MM.1S (cell line): Measurements from ENCODE around the gene CHST3.

ENCODE experiments used
- DNase-seq: peaks from one replicate; pipeline ENCODE4 v3.0.0-alpha.2; 2015
- H2AFZ ChIP-seq: fragments of 300-600 bp; sonication (generic); 2 replicates; pipeline ENCODE4 v1.6.0; 2016; ENCODE audit warnings: antibody characterized with exemption, low read length
- H3F3A ChIP-seq: fragments of 300-600 bp; sonication (generic); 2 replicates; pipeline ENCODE4 v1.6.1; 2016; ENCODE audit warnings: mild to moderate bottlenecking, antibody characterized with exemption, low read length, moderate library complexity, mixed read lengths; ENCODE audit not compliant: insufficient read depth
- H3K27ac ChIP-seq: fragments of 300-600 bp; sonication (generic); 2 replicates; pipeline ENCODE4 v1.5.1; 2016; ENCODE audit warnings: mild to moderate bottlenecking, low read length
- H3K27me3 ChIP-seq: fragments of 300-600 bp; sonication (generic); replicated peaks from 2 replicates; pipeline ENCODE4 v1.6.0; 2016; ENCODE audit warnings: low read length; ENCODE audit not compliant: insufficient read depth
- H3K36me3 ChIP-seq: fragments of 300-600 bp; sonication (generic); replicated peaks from 2 replicates; pipeline ENCODE4 v1.6.1; 2016; ENCODE audit warnings: mild to moderate bottlenecking, low read length, mixed read lengths; ENCODE audit not compliant: insufficient read depth
- H3K4me1 ChIP-seq: fragments of 300-600 bp; sonication (generic); 2 replicates; pipeline ENCODE4 v1.6.1; 2016; ENCODE audit warnings: low read length, mixed read lengths
- H3K4me2 ChIP-seq: fragments of 300-600 bp; sonication (generic); 2 replicates; pipeline ENCODE4 v1.6.0; 2016; ENCODE audit warnings: low read depth, low read length
- H3K4me3 ChIP-seq: fragments of 300-600 bp; sonication (generic); 2 replicates; pipeline ENCODE4 v1.5.1; 2016; ENCODE audit warnings: low read length, mixed read lengths
- H3K79me2 ChIP-seq: fragments of 300-600 bp; sonication (generic); 2 replicates; pipeline ENCODE4 v1.6.1; 2016; ENCODE audit warnings: mixed run types, low read length, mixed read lengths
- H3K9ac ChIP-seq: fragments of 300-600 bp; sonication (generic); 2 replicates; pipeline ENCODE4 v1.6.1; 2016; ENCODE audit warnings: low read length, mixed read lengths
- H3K9me2 ChIP-seq: fragments of 300-600 bp; sonication (generic); replicated peaks from 2 replicates; pipeline ENCODE4 v1.6.1; 2016; ENCODE audit warnings: mild to moderate bottlenecking, low read length, mixed read lengths; ENCODE audit not compliant: insufficient read depth
- H3K9me3 ChIP-seq: fragments of 300-600 bp; sonication (generic); replicated peaks from 2 replicates; pipeline ENCODE4 v1.6.1; 2016; ENCODE audit warnings: mild to moderate bottlenecking, low read length, mixed read lengths; ENCODE audit not compliant: insufficient read depth
- H4K20me1 ChIP-seq: fragments of 300-600 bp; sonication (generic); 2 replicates; pipeline ENCODE4 v1.6.1; 2016; ENCODE audit warnings: mild to moderate bottlenecking, low read length, moderate library complexity, mixed read lengths; ENCODE audit not compliant: insufficient read depth
- CTCF ChIP-seq: fragments of 300-600 bp; sonication (generic); IDR thresholded peaks from 2 replicates; pipeline ENCODE4 v1.5.1; 2016; ENCODE audit warnings: antibody characterized with exemption, low read length, mixed read lengths
- EZH2 ChIP-seq: fragments of 300-600 bp; sonication (generic); optimal IDR thresholded peaks from 2 replicates; pipeline ENCODE3; 2017; ENCODE audit warnings: low read depth, mild to moderate bottlenecking, antibody characterized with exemption, low read length, mixed read lengths
- EZH2phosphoT487 ChIP-seq: fragments of 300-600 bp; sonication (generic); IDR thresholded peaks from 2 replicates; pipeline ENCODE4 v1.6.1; 2018; ENCODE audit warnings: antibody characterized with exemption, low read length

Gene CHST3

GRCh38 chr10:72058989-72059842 lies 95.0 kb downstream of the CHST3 start:
- Histone ChIP-seq H3K4me1 (no peaks in the 10 kb centered on the region), H3K4me3 (no peak overlapping the region), H4K20me1 (no peaks in the 10 kb centered on the region), H3K9me2 (no peaks in the 10 kb centered on the region), H3K9ac (no peak overlapping the region), H3K27ac (no peak overlapping the region), H3K27me3 (no peaks in the 10 kb centered on the region), H3K79me2 (no peaks in the 10 kb centered on the region), H3K36me3 (no peaks in the 10 kb centered on the region), H3K4me2 (no peak overlapping the region), H3K9me3 (no peaks in the 10 kb centered on the region), H2AFZ (no peak overlapping the region), H3F3A (no peaks in the 10 kb centered on the region)
- DNase-seq, result no peak
- no peak for TF ChIP-seq EZH2phosphoT487
- no peak for TF ChIP-seq CTCF
- no peak for TF ChIP-seq EZH2

GRCh38 chr10:72059843-72060822 lies 95.9 kb downstream of the CHST3 start:
- Histone ChIP-seq H4K20me1 (no peaks in the 10 kb centered on the region), H3K27ac (no peak overlapping the region), H3K79me2 (no peaks in the 10 kb centered on the region), H3K4me3 (no peak overlapping the region), H3K27me3 (no peaks in the 10 kb centered on the region), H3K4me1 (no peaks in the 10 kb centered on the region), H3K9ac (no peak overlapping the region), H3K4me2 (no peak overlapping the region), H3K36me3 (no peaks in the 10 kb centered on the region), H3F3A (no peaks in the 10 kb centered on the region), H3K9me2 (no peaks in the 10 kb centered on the region), H3K9me3 (no peaks in the 10 kb centered on the region), H2AFZ (no peak overlapping the region)
- TF ChIP-seq EZH2 (no peak), EZH2phosphoT487 (no peak), CTCF (no peak)
- no peak for DNase-seq

- H3K4me3 ChIP-seq, result no peak overlapping the region
- H3K4me2 ChIP-seq, result no peak overlapping the region
- TF ChIP-seq EZH2 (no peak), CTCF (peak; percentile 19)
- no peak overlapping the region for H2AFZ ChIP-seq
- H3F3A ChIP-seq, result no peaks in the 10 kb centered on the region
- H4K20me1 ChIP-seq, result no peaks in the 10 kb centered on the region
- H3K27me3 ChIP-seq, result no peaks in the 10 kb centered on the region
- H3K36me3 ChIP-seq, result no peaks in the 10 kb centered on the region
- H3K9ac ChIP-seq, result no peak overlapping the region
- no peak for DNase-seq
- no peak overlapping the region for H3K27ac ChIP-seq
- H3K9me3 ChIP-seq, result no peaks in the 10 kb centered on the region
- H3K4me1 ChIP-seq, result no peaks in the 10 kb centered on the region
- H3K79me2 ChIP-seq, result no peaks in the 10 kb centered on the region
- H3K9me2 ChIP-seq, result no peaks in the 10 kb centered on the region
Measured at GRCh38 chr10:72061491-72061890, 97.3 kb downstream of the CHST3 start.
